ENCODE results near the gene FNDC10.
"Not testable (repeated sequence)": the region's sequence is repeated elsewhere in the genome, so short reads cannot be mapped to it uniquely, and the experiment has no call there.

Gene FNDC10

GRCh38 chr1:1558591-1558990 is 41.3 kb downstream of the FNDC10 start:
- Histone ChIP-seq H3F3A (ENCODE audit: insufficient read depth) (peaks cover 4% of the 10 kb centered on the region; the same call in 1 of the 2 replicates), H3K4me3 (ENCODE audit: insufficient read depth, low read length, poor library complexity, severe bottlenecking) (no peak overlapping the region), H2AFZ (ENCODE audit: low read depth, low read length, severe bottlenecking) (no peak overlapping the region), H3K36me3 (ENCODE audit: low read length) (no peaks in the 10 kb centered on the region), H3K27ac (ENCODE audit: low read depth, low read length) (no peak overlapping the region), H3K27me3 (ENCODE audit: low read length) (no peaks in the 10 kb centered on the region), H4K20me1 (ENCODE audit: low read depth, low read length) (no peaks in the 10 kb centered on the region), H3K9me3 (ENCODE audit: insufficient read depth, low read length) (no peaks in the 10 kb centered on the region), H3K9ac (ENCODE audit: low read length) (no peak overlapping the region), H3K9me2 (replicated peaks; ENCODE audit: insufficient read depth, low read length) (no peaks in the 10 kb centered on the region), H3K79me2 (ENCODE audit: insufficient read depth, low read length) (no peaks in the 10 kb centered on the region; the same call in 1 of the 2 replicates), H3K4me2 (ENCODE audit: low read depth, low read length, poor library complexity, severe bottlenecking) (no peak overlapping the region)
- TF ChIP-seq, protein P1, sequence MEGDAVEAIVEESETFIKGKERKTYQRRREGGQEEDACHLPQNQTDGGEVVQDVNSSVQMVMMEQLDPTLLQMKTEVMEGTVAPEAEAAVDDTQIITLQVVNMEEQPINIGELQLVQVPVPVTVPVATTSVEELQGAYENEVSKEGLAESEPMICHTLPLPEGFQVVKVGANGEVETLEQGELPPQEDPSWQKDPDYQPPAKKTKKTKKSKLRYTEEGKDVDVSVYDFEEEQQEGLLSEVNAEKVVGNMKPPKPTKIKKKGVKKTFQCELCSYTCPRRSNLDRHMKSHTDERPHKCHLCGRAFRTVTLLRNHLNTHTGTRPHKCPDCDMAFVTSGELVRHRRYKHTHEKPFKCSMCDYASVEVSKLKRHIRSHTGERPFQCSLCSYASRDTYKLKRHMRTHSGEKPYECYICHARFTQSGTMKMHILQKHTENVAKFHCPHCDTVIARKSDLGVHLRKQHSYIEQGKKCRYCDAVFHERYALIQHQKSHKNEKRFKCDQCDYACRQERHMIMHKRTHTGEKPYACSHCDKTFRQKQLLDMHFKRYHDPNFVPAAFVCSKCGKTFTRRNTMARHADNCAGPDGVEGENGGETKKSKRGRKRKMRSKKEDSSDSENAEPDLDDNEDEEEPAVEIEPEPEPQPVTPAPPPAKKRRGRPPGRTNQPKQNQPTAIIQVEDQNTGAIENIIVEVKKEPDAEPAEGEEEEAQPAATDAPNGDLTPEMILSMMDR (IDR thresholded peaks at IDR 0.05; ENCODE audit: insufficient read depth, low read length, poor library complexity, severe bottlenecking) = no peak
- TF ChIP-seq EZH2phosphoT487 (conservative IDR thresholded peaks at IDR 0.05; ENCODE audit: low read length) = no peak

- not testable (repeated sequence) for H3K9ac ChIP-seq (ENCODE audit: low read length); H3K27ac ChIP-seq (ENCODE audit: low read depth, low read length); H3K9me3 ChIP-seq (ENCODE audit: insufficient read depth, low read length); H3K36me3 ChIP-seq (ENCODE audit: low read length); H3K4me2 ChIP-seq (ENCODE audit: low read depth, low read length, poor library complexity, severe bottlenecking); H3K79me2 ChIP-seq (ENCODE audit: insufficient read depth, low read length); H2AFZ ChIP-seq (ENCODE audit: low read depth, low read length, severe bottlenecking); H3K4me3 ChIP-seq (ENCODE audit: insufficient read depth, low read length, poor library complexity, severe bottlenecking); H3K9me2 ChIP-seq (replicated peaks; ENCODE audit: insufficient read depth, low read length); H4K20me1 ChIP-seq (ENCODE audit: low read depth, low read length); H3F3A ChIP-seq (ENCODE audit: insufficient read depth); H3K27me3 ChIP-seq (ENCODE audit: low read length)
These were observed 42.2 kb downstream of the FNDC10 start for GRCh38 chr1:1557688-1558087.

DNA sequence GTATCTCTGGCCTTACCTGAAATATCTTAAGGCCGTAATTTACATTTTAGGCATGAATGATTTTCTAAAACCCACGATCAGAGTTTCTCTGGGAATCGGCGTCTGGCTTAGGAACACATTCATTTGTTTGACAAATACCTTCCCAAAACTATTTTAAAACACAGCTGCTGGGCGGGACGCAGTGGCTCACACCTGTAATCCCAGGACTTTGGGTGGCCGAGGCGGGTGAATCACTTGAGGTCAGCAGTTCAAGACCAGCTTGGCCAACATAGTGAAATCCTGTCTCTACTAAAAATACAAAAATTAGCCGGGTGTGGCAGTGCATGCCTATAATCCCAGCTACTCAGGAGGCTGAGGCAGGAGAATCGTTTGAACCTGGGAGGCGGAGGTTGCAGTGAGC is 43.0 kb downstream of the FNDC10 start:
- not testable (repeated sequence) for H3K4me2 ChIP-seq (ENCODE audit: low read depth, low read length, poor library complexity, severe bottlenecking); H3K79me2 ChIP-seq (ENCODE audit: insufficient read depth, low read length); H3K9me2 ChIP-seq (replicated peaks; ENCODE audit: insufficient read depth, low read length); H3F3A ChIP-seq (ENCODE audit: insufficient read depth); H3K9me3 ChIP-seq (ENCODE audit: insufficient read depth, low read length); H3K9ac ChIP-seq (ENCODE audit: low read length); H4K20me1 ChIP-seq (ENCODE audit: low read depth, low read length); H3K27me3 ChIP-seq (ENCODE audit: low read length); H3K27ac ChIP-seq (ENCODE audit: low read depth, low read length); H3K36me3 ChIP-seq (ENCODE audit: low read length); H2AFZ ChIP-seq (ENCODE audit: low read depth, low read length, severe bottlenecking); H3K4me3 ChIP-seq (ENCODE audit: insufficient read depth, low read length, poor library complexity, severe bottlenecking)

DNA sequence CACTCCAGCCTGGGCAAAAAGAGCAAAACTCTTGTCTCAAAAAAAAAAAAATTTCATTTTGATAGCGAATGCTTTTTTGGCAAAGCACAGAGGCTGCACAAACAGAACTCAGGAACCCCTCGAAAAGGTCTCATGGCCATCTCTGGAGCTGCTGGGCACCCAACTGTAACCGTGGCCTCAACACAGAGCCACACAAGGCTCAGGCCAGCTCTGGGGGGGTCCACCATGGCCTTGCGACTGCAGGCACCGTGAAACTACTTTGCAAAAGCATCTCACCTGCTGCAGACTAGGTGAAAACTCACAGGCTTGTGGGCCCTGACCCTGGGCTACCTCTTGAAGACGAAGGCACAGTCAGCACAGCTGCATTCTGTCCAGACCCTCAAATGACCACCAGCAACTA is 43.4 kb downstream of the FNDC10 start:
- Histone ChIP-seq H3F3A (ENCODE audit: insufficient read depth) (peaks cover 4% of the 10 kb centered on the region; the same call in 1 of the 2 replicates), H3K27me3 (ENCODE audit: low read length) (no peaks in the 10 kb centered on the region), H3K4me2 (ENCODE audit: low read depth, low read length, poor library complexity, severe bottlenecking) (no peak overlapping the region), H3K36me3 (ENCODE audit: low read length) (no peaks in the 10 kb centered on the region), H3K9ac (ENCODE audit: low read length) (no peak overlapping the region), H4K20me1 (ENCODE audit: low read depth, low read length) (no peaks in the 10 kb centered on the region), H3K27ac (ENCODE audit: low read depth, low read length) (no peak overlapping the region), H3K4me3 (ENCODE audit: insufficient read depth, low read length, poor library complexity, severe bottlenecking) (no peak overlapping the region), H3K9me3 (ENCODE audit: insufficient read depth, low read length) (no peaks in the 10 kb centered on the region), H3K9me2 (replicated peaks; ENCODE audit: insufficient read depth, low read length) (no peaks in the 10 kb centered on the region), H3K79me2 (ENCODE audit: insufficient read depth, low read length) (no peaks in the 10 kb centered on the region), H2AFZ (ENCODE audit: low read depth, low read length, severe bottlenecking) (no peak overlapping the region)
- TF ChIP-seq, protein P1 (IDR thresholded peaks at IDR 0.05; ENCODE audit: insufficient read depth, low read length, poor library complexity, severe bottlenecking) = no peak
- no peak for TF ChIP-seq EZH2phosphoT487 (conservative IDR thresholded peaks at IDR 0.05; ENCODE audit: low read length)
